Activated CD8-positive, alpha-beta memory T cell treated with anti-CD3 and anti-CD28 coated beads, Interleukin-2, amount 50 U/mL, for 1 hour (primary cell): ENCODE data around the gene HPCAL4.

Experiments used
- DNase-seq: peaks from one replicate; pipeline ENCODE4 v3.0.0-alpha.2; 2020; ENCODE audit errors: extremely low read depth

HPCAL4 gene

DNA sequence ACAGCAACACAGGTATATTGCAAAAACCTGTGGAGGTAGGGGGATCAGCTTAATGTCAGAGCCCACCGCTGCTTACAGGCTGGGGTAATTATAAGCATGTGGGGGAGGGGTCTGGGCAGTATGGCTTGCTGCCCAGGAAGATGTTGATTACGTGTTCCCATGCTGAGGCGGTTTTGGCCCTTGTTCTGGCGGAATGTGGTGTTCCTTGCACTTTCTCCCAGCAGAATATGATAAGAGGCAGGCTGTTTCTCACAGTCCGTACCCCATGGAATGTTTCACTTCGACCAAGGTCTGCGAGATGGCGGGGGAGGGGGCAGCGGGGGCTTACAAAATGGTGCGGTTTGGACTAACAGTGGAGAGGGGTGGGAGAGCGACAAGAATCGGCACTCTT, 9.8 kb upstream of the HPCAL4 start:
- no peak for DNase-seq

DNA sequence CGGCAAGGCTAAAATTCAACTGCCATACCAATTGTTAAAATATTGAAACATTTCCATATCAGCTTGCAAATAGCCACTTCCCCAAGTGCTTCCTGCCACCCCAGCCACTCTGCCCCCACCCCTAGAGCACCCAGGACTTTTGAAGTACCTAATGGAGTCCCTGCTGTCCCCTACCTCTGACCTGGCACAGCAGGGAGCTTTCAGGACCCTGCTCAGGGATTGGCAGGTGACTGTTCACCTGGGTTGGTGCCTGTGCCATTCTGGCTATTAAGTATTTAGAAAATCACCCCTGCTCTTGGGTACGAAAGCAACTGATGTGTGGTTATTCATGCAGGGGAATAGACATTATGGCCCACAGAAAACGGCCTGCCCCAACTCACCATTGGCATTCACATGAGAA, 9.1 kb upstream of the HPCAL4 start:
- DNase-seq: no peak

DNA sequence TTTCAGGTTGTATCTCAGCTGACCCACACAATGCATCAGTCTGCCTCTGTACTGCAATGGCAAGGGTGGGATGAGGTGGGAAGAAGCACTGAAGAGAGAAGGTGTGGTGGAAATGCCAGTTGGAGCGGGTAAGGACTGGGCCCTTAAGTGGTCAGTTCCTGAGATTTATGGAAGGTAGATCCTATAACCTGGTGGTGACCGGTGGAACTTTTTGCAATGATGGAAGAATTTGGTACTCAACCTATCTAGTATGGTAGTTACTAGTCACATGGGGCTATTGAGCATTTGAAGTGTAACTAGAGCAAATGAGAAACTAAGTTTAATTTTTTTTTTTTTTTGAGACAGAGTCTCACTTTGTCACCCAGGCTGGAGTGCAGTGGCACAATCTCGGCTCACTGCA, 8.2 kb upstream of the HPCAL4 start:
- DNase-seq: no peak

DNA sequence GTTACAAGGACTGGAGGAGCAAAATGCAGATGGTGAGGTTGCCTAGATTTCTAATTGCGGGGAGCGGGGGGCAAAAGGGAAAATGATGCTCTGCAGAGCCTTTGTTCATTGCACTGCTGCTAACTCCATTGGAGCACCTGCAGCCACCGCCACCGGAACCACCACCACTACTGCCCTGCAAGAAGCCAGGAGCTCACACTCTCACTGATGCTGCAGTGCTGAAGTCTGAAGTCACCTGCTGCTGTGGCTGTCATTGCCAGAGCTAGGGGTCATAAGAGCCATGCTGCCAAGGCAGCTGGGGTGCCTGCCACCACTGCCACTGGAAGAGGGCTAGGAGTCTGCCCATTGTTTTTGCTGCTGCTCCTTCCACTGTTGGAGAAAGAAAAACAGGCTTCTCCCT, 7.3 kb upstream of the HPCAL4 start:
- no peak for DNase-seq

- no peak for DNase-seq
Measured at GRCh38 chr1:39696448-39696847, 5.2 kb upstream of the HPCAL4 start.

- DNase-seq: no peak
Measured at GRCh38 chr1:39695016-39695415, 3.8 kb upstream of the HPCAL4 start.

- no peak for DNase-seq
Measured at GRCh38 chr1:39694026-39694425, 2.8 kb upstream of the HPCAL4 start.

DNA sequence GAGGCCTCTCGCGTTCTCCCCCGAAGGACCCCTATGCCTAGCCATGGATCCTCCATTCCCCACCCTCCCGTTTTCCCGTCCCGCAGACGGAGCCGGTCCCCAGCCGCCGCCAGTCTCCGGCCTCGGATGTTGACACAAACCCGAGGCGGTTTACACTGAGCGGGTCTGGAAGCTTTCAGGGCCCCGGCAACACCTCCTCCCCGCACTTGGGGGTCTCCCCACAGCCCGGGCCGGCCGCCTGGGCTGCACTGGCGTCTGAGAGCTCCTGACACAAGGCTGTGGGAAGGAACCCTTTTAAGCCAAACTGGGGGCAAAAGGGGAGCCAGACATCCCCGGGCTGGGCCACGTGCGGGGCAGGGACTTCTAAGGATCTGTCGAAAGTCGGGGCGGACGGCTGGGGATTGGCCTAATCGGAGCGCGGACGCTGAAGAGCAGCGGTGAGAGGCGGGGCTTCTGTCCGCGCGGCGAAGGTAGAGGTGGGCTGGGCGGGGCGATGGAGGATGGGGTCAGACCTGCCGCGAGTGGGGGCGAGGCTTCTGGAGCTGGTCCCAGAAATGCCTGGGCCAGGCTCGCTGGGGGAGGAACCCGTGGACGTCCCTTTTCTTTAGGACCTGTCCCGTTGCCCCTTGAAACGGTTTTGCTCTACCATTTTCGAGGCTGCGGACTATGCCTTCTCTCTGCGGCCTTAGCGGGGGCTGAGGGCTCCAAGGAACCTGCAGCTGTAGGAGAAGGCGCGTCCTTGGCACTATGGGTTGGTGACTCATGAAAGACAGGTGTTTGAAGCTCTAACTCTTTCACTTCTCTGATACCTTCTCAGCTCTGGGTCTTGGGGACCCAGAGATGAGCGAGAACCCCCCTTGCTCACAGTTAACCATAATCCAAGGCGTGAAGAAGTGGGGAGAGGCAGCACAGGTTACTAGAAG, 1.2 kb upstream of the HPCAL4 start:
- DNase-seq: no peak

GRCh38 chr1:39690794-39691382, 345 bp downstream of the HPCAL4 start:
- DNase-seq: no peak

DNA sequence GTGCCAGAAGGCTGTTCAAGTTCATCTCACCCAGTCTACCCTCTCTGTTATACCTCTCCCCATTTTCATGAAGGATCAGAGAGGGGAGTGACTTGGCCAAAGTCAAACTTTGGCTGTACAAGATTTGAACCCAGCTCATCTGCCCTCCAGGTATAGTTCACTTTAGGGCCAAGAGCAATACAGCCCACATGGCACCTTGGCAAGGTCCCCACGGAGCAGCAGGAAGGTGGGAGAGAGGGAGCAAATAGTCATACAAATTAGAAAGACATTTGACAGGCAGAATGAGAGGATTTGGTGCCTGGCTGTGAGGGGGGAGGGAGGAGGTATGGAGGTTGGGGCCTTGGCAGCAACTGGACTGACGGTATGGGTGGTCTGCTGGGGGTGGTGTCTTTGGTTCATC, 1.0 kb downstream of the HPCAL4 start:
- no peak for DNase-seq

GRCh38 chr1:39689635-39690034, 1.6 kb downstream of the HPCAL4 start:
- no peak for DNase-seq

DNA sequence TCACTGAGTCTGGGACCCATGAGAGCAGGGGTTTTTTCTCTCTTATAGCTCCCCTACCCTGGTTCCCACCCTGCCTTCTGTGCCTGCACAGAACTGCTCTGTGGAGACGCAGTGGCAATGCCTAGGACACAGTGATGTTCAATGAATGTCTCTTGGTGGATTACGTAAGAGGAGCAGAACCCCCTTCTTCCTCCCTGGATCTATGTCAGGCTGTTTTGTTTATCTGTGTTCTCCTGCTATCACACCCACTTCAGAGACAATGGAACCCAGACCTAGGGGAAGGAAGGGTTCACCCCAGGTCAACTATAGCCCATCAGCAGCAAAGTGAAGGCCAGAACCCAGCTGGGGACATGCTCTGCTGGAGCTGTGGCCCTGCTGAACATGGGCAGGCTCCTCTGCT, 2.0 kb downstream of the HPCAL4 start:
- no peak for DNase-seq

DNA sequence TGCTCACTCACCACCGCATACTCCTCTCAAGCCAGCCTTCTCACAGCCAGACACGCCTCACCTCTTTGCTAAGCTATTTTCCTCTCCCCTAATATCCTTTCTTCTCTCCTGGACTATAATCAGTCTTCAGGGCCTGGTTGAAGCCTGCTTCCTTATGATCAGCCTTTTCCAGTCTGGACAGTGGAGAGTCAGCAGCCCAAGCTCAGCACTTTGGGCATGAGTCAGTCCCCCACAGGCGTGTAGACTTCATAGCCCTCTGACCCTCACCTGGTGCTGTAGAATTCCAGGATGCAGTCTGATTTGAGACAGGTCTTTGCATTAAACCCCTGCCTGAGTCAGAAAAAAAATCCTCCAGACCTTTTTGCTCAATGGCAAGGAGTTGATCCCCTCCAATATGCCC, 2.5 kb downstream of the HPCAL4 start:
- no peak for DNase-seq

GRCh38 chr1:39687243-39687642, 4.0 kb downstream of the HPCAL4 start:
- no peak for DNase-seq

DNA sequence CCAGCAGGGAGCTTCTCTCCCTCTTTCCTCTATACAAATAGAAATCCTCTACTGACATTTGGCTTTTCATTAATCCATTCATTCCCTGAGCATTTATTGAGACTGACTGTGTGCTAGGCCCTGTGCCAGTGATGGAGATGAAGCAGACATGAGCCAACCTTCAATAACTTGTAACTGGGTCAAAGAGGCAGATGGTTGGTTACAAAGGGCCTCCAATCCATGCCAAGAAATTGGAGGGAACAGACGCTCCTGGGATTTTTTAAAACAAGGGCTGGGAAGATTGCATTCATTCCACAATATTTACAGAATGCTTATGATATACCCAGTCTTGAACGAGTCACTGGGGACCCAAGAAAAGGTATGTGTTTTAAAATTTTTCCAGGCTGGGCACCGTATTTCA, 6.2 kb downstream of the HPCAL4 start:
- no peak for DNase-seq

DNA sequence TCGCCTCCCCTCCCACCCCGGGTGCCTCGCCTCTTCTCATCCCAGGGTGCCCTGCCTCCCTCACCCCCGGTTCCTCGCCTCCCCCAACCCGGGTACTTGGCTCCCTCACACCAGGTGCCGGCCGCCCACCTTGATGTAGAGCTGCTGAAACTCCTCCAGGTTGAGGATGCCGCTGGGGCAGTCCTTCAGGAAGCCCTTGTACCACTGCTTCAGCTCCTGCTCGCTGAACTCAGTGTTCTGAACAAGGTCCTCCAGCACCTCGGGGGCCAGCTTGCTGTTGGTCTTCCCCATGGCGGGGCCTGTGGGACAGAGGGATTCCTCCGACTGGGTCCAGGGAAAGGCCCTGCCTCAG, 6.9 kb downstream of the HPCAL4 start:
- no peak for DNase-seq

DNA sequence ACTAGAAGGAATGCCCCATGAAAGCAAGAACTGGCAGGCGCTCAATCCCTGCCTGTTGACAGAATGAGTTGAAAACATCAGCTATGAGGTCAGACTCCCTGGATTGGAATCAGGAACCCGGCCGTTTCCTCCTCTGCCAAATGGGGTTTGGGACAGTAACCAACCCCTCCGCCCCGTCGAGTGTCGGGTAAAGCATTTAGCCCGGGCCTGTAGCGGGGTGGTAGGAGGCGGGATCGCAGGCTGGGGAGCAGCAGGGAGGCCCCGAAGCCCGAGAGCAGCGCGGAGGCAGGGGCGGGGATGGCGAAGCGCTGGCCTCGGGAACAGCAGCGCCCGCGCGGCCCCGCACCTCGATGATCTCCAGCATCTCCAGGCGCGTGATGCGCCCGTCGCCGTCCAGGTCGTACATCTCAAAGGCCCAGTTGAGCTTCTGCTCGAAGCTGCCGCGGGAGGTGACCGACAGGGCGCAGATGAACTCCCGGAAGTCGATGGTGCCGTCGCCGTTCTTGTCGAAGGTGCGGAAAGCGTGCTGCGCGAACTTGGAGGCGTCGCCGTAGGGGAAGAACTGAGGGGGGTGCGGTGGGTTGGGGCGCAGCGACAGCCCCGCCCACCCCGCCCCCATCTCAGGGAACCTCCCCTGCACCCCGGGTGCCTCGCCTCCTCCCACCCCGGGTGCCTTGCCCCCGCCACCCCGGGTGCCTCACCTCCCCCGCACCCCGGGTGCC, 7.5 kb downstream of the HPCAL4 start:
- no peak for DNase-seq

GRCh38 chr1:39681999-39682398, 9.2 kb downstream of the HPCAL4 start:
- DNase-seq: no peak

DNA sequence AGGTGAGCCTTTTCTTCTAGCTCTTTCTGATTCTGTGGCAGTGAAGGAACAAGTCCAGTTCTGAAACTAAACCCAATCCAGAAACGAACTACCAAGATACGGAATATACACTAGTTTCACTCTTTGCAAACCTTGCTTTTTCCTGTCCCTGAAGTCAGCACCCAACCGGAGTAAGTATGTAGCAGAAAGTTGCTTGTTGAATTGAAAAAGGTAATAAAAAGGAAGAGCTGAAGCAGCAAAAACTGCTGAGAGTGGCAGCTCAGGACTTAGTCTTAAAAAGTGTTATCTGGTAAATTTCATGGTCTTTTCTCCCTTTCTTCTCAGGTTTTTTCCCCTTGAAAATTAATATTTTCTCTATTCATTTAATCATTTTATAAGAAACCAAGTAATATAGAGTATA, 9.9 kb downstream of the HPCAL4 start:
- no peak for DNase-seq

DNA sequence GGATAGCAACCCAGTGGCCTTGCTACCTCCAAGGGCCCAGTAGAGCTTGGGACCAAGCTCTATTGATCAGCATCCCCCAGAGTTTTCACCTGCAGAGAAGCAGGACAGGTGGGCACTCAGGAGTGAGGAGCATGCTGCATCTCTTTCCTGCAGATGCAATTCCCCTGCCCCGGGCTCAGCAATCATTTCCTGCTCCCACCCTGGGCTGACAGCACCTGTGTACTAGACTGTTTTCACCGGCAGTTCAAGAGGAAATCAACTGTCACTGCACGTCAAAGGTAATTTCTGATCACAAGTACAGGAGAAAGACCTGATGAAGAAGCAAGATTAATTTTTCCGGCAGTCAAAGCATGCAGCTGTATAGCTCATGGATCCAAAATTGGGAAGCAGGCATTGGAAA, 10.5 kb downstream of the HPCAL4 start:
- no peak for DNase-seq

DNA sequence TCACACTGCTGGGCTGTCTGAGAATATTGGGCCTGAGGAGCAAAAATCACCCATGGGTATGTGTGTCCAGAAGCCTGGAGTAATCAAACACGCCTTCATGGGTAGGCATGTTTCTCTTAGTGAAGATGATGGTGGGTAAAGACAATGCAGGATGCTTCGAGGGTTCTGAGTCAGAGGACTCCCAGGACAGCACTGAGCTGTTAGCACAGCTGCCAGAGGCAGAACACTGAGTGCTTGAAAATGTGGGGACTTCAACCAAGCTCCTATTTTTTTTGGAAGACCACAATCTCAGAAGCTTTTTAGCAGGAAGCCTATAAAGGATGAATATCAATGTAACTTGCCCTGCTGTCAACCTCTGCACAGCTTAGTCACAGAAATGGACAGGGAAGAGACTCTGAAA, 11.4 kb downstream of the HPCAL4 start:
- DNase-seq: no peak

DNA sequence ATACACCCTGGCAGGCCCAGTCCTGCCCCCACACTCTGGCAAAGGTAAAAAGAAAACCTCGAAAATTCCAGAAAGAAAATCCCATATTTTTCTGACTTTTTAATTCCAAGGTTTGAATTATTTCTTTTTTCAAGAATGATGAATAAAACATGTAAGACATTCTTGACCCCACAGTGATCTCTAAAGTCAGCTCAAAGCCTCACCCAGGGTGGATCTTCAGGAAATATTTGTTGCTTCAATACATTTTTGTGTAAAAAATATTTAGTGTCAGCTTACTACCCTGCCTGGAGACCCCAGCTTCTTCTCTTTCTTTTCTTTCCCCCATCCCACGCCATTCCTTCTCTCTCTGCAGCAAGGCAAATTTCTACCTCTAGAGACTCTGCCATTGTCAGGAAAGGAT, 12.3 kb downstream of the HPCAL4 start:
- no peak for DNase-seq

DNA sequence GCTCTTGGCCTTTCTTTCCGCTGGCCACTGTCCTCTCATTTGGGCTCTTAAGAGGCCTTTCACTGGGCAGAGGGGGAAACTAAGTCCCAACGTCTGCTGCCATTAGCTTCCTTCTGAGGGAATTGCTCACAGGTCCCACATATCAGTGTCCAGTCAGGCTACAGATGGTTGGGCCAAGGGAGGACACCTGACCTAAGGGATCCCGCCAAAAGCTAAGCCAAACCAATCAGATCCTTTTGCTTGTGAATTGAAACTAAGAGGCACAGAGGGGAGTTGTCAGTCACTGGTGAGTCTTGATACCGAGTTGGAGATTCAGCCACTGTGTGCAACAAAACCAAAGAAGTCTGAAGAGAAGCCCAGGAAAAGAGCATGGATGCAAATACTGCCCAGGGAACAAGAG, 13.6 kb downstream of the HPCAL4 start:
- DNase-seq: no peak
